ENCODE measurements around the gene GJC2. TPM values are rescaled to one million over a fixed set of nuclear protein-coding genes. Genes with fewer than 3 reads are reported as not detected.

Gene GJC2
- total and polyA plus RNA-seq, 2 donors (not counting 1 experiment from before 2014, with no cell fraction given), result 0.16 to 0.30 TPM

GRCh38 chr1:228194436-228194835, 44.7 kb downstream of the GJC2 start:
- POLR2A ChIA-PET, result no interaction called here
- no peak overlapping the region for H3K4me3 ChIP-seq (ENCODE audit: control extremely low read depth in 1 of 5, extremely low read depth in 1 of 5, insufficient read depth in 1 of 5, low read depth in 2 of 5, low read length in 4 of 5)
- no peak overlapping the region for H3K9ac ChIP-seq (ENCODE audit: low read length)
- no peaks in the 10 kb centered on the region for H3K4me1 ChIP-seq (ENCODE audit: control insufficient read depth in 2 of 2, insufficient read depth in 2 of 2, low read length in 2 of 2)
- DNase-seq (no peak), ATAC-seq (ENCODE audit: low read depth) (no peak)
- WGBS (ENCODE audit: insufficient coverage), result 60% methylated on average over 1 of the region's 3 CpGs
- CTCF ChIA-PET, result interaction anchor here (1.4 kb wide), 1 partner anchor 14 kb away, joined by 3 read pairs; no protein-coding TSS in a partner anchor
- H3K36me3 ChIP-seq (replicated peaks in 1 of 2; ENCODE audit: control extremely low read depth in 1 of 2, control insufficient read depth in 1 of 2, extremely low read depth in 1 of 2, insufficient read depth in 2 of 2, low read length in 1 of 2), result no peaks in the 10 kb centered on the region
- H3K4me1 Mint-ChIP-seq, result no peaks in the 10 kb centered on the region
- no peak overlapping the region for H3K27ac ChIP-seq (ENCODE audit: low read length in 2 of 2)
- no peaks in the 10 kb centered on the region for H3K79me2 ChIP-seq (ENCODE audit: control insufficient read depth, insufficient read depth, low read length)
- no peak for TF ChIP-seq EZH2 (IDR thresholded peaks at IDR 0.05; ENCODE audit: borderline replicate concordance, insufficient read depth, low read depth, low read length, poor library complexity, severe bottlenecking)
- TF ChIP-seq CTCF (IDR thresholded peaks at IDR 0.05), result no peak
- no peaks in the 10 kb centered on the region for H3K27me3 Mint-ChIP-seq
- H4K20me1 ChIP-seq (ENCODE audit: control insufficient read depth, insufficient read depth, low read length, poor library complexity, severe bottlenecking), result no peaks in the 10 kb centered on the region
- H2AFZ ChIP-seq (ENCODE audit: insufficient read depth, low read depth, low read length, poor library complexity, severe bottlenecking), result no peak overlapping the region
- H3K9me3 Mint-ChIP-seq (ENCODE audit: insufficient read depth), result no peaks in the 10 kb centered on the region
- intact Hi-C loops (cut with micrococcal nuclease), result no loop called here
- H3K4me2 ChIP-seq (replicated peaks; ENCODE audit: low read depth, low read length, poor library complexity, severe bottlenecking), result no peak overlapping the region
- H3K4me3 Mint-ChIP-seq, result no peak overlapping the region
- no peak overlapping the region for H3K27ac Mint-ChIP-seq
- H3K27me3 ChIP-seq (replicated peaks in 1 of 4; ENCODE audit: control extremely low read depth in 1 of 4, control insufficient read depth in 3 of 4, insufficient read depth in 4 of 4, low read length in 3 of 4), result no peaks in the 10 kb centered on the region
- peaks cover 7 to 13% (median 11%) of the 10 kb centered on the region in 3 donors for H3K9me3 ChIP-seq (ENCODE audit: control extremely low read depth in 1 of 3, control insufficient read depth in 2 of 3, insufficient read depth in 1 of 3, low read length in 2 of 3)

GRCh38 chr1:228194921-228195812, 45.4 kb downstream of the GJC2 start:
- Histone ChIP-seq H3K4me1 (ENCODE audit: control insufficient read depth in 2 of 2, insufficient read depth in 2 of 2, low read length in 2 of 2) (no peaks in the 10 kb centered on the region), H4K20me1 (ENCODE audit: control insufficient read depth, insufficient read depth, low read length, poor library complexity, severe bottlenecking) (no peaks in the 10 kb centered on the region), H3K36me3 (replicated peaks in 1 of 2; ENCODE audit: control extremely low read depth in 1 of 2, control insufficient read depth in 1 of 2, extremely low read depth in 1 of 2, insufficient read depth in 2 of 2, low read length in 1 of 2) (no peaks in the 10 kb centered on the region), H3K4me2 (replicated peaks; ENCODE audit: low read depth, low read length, poor library complexity, severe bottlenecking) (no peak overlapping the region), H3K27ac (ENCODE audit: low read length in 2 of 2) (no peak overlapping the region), H3K79me2 (ENCODE audit: control insufficient read depth, insufficient read depth, low read length) (no peaks in the 10 kb centered on the region), H3K4me3 (ENCODE audit: control extremely low read depth in 1 of 5, extremely low read depth in 1 of 5, insufficient read depth in 1 of 5, low read depth in 2 of 5, low read length in 4 of 5) (no peak overlapping the region), H3K9me3 (ENCODE audit: control extremely low read depth in 1 of 3, control insufficient read depth in 2 of 3, insufficient read depth in 1 of 3, low read length in 2 of 3) (peaks cover 9 to 17% (median 10%) of the 10 kb centered on the region in 3 donors), H2AFZ (ENCODE audit: insufficient read depth, low read depth, low read length, poor library complexity, severe bottlenecking) (no peak overlapping the region), H3K27me3 (replicated peaks in 1 of 4; ENCODE audit: control extremely low read depth in 1 of 4, control insufficient read depth in 3 of 4, insufficient read depth in 4 of 4, low read length in 3 of 4) (no peaks in the 10 kb centered on the region), H3K9ac (ENCODE audit: low read length) (no peak overlapping the region)
- TF ChIP-seq EZH2 (IDR thresholded peaks at IDR 0.05; ENCODE audit: borderline replicate concordance, insufficient read depth, low read depth, low read length, poor library complexity, severe bottlenecking), result no peak
- no peak for TF ChIP-seq CTCF (IDR thresholded peaks at IDR 0.05)
- Mint-ChIP-seq H3K4me3 (no peak overlapping the region), H3K27me3 (no peaks in the 10 kb centered on the region), H3K9me3 (ENCODE audit: insufficient read depth) (no peaks in the 10 kb centered on the region), H3K27ac (no peak overlapping the region), H3K4me1 (no peaks in the 10 kb centered on the region)
- ChIA-PET CTCF (no interaction called here), POLR2A (no interaction called here)
- ATAC-seq (ENCODE audit: low read depth) (no peak), DNase-seq (no peak)
- intact Hi-C loops (cut with micrococcal nuclease), result no loop called here
- whole genome bisulfite sequencing (ENCODE audit: insufficient coverage), result 95% methylated on average over 7 of the region's 8 CpGs
